ENCODE data around the gene PRKAR1B.

PRKAR1B gene

GRCh38 chr7:503575-504111 is 223.4 kb downstream of the PRKAR1B start:
- no peak for DNase-seq

GRCh38 chr7:502296-502695 is 224.8 kb downstream of the PRKAR1B start:
- DNase-seq: no peak

- DNase-seq: no peak
Observed at GRCh38 chr7:501526-501925, 225.6 kb downstream of the PRKAR1B start.

- no peak for DNase-seq
Observed at GRCh38 chr7:500521-501420, 226.3 kb downstream of the PRKAR1B start.

GRCh38 chr7:499853-500485 is 227.1 kb downstream of the PRKAR1B start:
- no peak for DNase-seq
